ENCODE measurements around the gene MYL10. TPM values are rescaled to one million over a fixed set of nuclear protein-coding genes. Genes with fewer than 3 reads are reported as not detected.
"Not testable (repeated sequence)": the region's sequence is repeated elsewhere in the genome, so short reads cannot be mapped to it uniquely, and the experiment has no call there.

Gene MYL10
- total RNA-seq, 1 donor from 2014 or later = not detected

DNA sequence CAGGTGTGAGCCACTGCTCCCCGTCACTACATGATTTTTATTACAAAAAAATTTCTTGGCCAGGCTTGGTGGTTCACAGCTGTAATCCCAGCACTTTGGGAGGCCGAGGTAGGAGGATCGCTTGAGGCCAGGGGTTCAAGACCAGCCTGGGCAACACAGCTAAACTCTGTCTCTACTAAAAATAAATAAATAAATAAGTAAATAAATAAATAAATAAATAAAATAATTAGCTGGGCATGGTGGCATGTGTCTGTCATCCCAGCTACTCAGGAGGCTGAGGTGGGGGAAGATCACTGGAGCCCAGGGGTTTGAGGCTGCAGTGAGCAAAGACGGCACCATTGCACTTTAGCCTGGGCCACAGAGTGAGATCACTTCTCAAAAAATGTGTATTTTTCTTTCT is 10.0 kb upstream of the MYL10 start:
- H3K4me1 Mint-ChIP-seq (ENCODE audit: low read depth); H3K4me3 Mint-ChIP-seq; H3K9me3 Mint-ChIP-seq; intact Hi-C loops (cut with micrococcal nuclease); H3K36me3 Mint-ChIP-seq (ENCODE audit: low read depth); H3K27ac Mint-ChIP-seq; H3K27me3 Mint-ChIP-seq (ENCODE audit: insufficient read depth); DNase-seq (ENCODE audit: low spot score): not testable (repeated sequence)

DNA sequence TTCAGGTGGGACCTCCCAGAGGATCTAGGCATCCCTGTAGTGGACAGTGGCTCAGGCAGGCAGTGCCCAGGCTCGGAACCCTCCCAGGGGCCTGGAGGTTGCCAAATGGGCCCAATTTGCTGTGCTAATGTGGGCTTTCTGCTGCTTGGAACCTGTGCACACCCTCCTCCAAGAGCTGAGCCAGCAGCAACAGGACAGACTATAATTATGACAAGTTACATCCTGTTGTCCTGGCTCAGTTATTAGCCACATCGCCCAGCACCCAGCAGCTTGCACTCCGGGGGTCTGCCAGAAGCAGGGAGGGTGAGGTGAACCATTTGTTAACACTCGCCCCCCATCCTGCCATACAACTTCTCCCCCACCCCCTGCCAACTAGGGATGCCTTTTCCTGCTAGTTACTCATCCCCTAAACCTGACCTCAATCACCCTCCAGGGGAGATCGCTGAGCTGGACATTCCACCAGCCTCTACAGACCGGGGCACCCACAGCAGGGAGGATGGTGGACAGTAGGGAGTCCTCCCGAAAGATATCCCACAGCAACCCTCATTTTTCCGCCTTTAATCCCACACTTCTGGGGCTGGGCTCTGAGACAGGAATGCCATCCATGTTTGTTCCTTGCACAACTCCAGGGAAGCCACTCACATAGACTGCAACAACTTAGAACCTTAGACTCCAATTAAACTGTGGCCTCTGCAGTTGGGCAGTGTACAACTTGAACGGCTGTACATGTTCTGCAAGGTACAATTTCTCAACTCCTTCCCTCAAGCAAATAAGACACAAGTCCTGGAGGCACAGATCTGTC is 7.9 kb upstream of the MYL10 start:
- Mint-ChIP-seq H3K27me3 (ENCODE audit: insufficient read depth) (no peaks in the 10 kb centered on the region), H3K36me3 (ENCODE audit: low read depth) (no peaks in the 10 kb centered on the region), H3K9me3 (no peaks in the 10 kb centered on the region), H3K4me3 (no peak overlapping the region), H3K4me1 (ENCODE audit: low read depth) (no peaks in the 10 kb centered on the region), H3K27ac (no peak overlapping the region)
- intact Hi-C loops (cut with micrococcal nuclease) = no loop called here
- no peak for DNase-seq (ENCODE audit: low spot score)

DNA sequence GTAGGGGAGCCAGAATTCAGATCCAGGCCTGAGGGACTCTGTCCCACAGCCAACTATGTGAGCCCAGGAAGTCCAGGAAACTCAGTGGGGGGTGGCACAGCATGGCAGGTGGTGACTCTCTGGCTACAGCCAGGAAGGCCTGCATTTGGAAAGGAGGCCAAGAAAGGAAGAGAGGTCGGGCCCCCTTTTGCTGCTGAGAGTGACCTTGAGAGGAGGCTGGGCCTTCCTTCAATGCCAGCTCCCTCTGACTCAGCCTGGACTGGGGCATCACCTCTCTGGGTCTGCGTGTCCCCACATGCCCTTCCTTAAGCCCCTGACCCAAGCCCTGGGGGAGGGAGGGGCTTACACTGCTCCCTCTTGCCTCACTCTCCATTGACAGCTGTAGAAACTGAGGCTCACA is 6.4 kb upstream of the MYL10 start:
- DNase-seq (ENCODE audit: low spot score) = no peak
- no peaks in the 10 kb centered on the region for H3K36me3 Mint-ChIP-seq (ENCODE audit: low read depth)
- intact Hi-C loops (cut with micrococcal nuclease) = no loop called here
- no peaks in the 10 kb centered on the region for H3K4me1 Mint-ChIP-seq (ENCODE audit: low read depth)
- no peaks in the 10 kb centered on the region for H3K27me3 Mint-ChIP-seq (ENCODE audit: insufficient read depth)
- no peaks in the 10 kb centered on the region for H3K9me3 Mint-ChIP-seq
- H3K27ac Mint-ChIP-seq = no peak overlapping the region
- no peak overlapping the region for H3K4me3 Mint-ChIP-seq

DNA sequence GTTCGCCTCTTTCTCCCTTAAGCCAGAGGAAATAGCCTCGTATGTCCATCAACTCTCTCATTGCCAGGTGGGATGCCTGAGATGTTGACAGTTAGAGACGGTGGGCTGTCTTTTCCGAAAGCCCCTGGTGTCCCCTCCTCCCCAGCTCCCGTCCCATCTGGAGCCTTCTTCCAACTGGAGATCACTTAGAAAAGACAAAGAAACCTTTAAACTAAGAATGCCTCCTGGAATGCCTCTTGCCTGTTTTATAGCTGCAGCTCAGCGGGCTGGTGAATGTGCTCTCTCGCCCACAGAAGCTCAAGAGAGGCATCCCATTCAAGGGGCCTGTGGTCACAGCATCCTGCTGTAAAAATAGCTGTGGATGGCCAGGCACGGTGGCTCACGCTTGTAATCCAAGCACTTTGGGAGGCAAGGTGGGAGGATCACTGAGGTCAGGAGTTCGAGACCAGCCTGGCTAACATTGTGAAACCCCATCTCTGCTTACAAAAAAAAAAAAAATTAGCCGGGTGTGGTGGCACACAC is 5.2 kb upstream of the MYL10 start:
- Mint-ChIP-seq H3K27me3 (ENCODE audit: insufficient read depth) (no peaks in the 10 kb centered on the region), H3K4me1 (ENCODE audit: low read depth) (no peaks in the 10 kb centered on the region), H3K9me3 (no peaks in the 10 kb centered on the region), H3K27ac (no peak overlapping the region), H3K4me3 (no peak overlapping the region), H3K36me3 (ENCODE audit: low read depth) (no peaks in the 10 kb centered on the region)
- DNase-seq (ENCODE audit: low spot score) = no peak
- intact Hi-C loops (cut with micrococcal nuclease) = no loop called here

DNA sequence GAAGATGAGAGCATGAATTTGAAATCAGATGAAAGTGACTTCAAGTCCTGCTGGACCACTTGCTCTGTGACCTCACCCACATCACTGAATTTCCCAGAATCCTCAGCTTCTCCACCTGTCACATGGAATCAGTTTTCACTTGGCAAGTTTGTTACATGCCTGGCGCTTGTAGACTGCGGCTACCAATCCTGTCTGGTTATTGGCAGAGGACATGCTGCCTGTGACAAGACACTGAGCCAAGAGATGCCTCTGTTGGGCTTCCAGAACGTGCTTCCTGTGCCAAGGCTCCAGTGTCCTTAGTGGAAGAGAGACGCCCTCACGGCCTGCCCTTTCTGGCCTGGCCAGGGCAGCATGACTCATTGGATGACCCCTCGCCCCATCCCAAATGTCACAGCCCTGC is 4.4 kb upstream of the MYL10 start:
- Mint-ChIP-seq H3K36me3 (ENCODE audit: low read depth) (no peaks in the 10 kb centered on the region), H3K9me3 (no peaks in the 10 kb centered on the region), H3K27ac (no peak overlapping the region), H3K4me1 (ENCODE audit: low read depth) (no peaks in the 10 kb centered on the region), H3K27me3 (ENCODE audit: insufficient read depth) (no peaks in the 10 kb centered on the region), H3K4me3 (no peak overlapping the region)
- intact Hi-C loops (cut with micrococcal nuclease) = no loop called here
- no peak for DNase-seq (ENCODE audit: low spot score)

DNA sequence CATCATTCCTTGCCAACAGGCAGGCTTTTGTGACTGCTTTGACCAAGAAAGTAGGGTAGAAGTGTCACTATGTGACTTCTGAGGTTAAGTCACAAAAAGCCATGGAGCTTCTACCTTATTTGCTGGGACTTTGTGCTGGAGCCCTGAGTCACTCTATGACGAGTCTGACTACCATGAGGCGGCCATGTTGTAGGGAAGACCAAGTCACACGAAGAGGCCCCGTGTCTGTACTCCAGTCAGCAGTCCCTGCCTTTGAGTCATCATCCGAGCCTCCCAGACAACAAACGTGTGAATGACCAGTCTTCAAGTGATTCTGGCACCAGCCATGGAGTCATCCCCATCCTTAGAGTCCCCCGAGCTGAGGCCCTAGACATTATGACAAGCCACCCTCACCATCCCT is 3.5 kb upstream of the MYL10 start:
- intact Hi-C loops (cut with micrococcal nuclease) = no loop called here
- Mint-ChIP-seq H3K27ac (no peak overlapping the region), H3K4me3 (no peak overlapping the region), H3K27me3 (ENCODE audit: insufficient read depth) (no peaks in the 10 kb centered on the region), H3K9me3 (no peaks in the 10 kb centered on the region), H3K36me3 (ENCODE audit: low read depth) (no peaks in the 10 kb centered on the region), H3K4me1 (ENCODE audit: low read depth) (no peaks in the 10 kb centered on the region)
- DNase-seq (ENCODE audit: low spot score) = no peak

DNA sequence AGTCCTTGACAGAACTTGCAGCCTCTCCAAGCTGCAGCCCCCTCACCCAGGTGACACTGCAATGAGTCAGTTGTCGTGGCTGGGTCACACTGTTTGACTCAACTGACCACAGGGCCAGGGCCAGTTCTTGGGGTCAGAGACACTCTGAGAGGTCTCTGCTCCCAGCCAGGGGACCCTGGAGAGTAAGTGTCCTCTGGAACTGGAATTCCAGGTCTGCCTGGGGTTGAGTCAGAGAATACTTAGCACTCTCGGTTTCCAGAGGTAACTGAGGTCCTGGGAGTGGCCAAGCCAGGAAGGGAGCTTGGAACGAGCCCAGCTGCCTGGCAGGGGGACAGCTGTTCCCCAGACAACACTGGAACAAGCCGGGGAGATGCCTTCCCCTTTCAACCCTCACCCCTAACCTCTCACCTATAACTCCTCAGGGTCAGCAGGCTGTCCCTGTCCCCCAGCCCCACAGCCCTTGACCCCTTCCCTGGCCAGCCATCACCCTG is 2.2 kb upstream of the MYL10 start:
- H3K36me3 Mint-ChIP-seq (ENCODE audit: low read depth) = no peaks in the 10 kb centered on the region
- no peaks in the 10 kb centered on the region for H3K4me1 Mint-ChIP-seq (ENCODE audit: low read depth)
- no peak overlapping the region for H3K4me3 Mint-ChIP-seq
- no peak for DNase-seq (ENCODE audit: low spot score)
- H3K27ac Mint-ChIP-seq = no peak overlapping the region
- intact Hi-C loops (cut with micrococcal nuclease) = no loop called here
- no peaks in the 10 kb centered on the region for H3K9me3 Mint-ChIP-seq
- no peaks in the 10 kb centered on the region for H3K27me3 Mint-ChIP-seq (ENCODE audit: insufficient read depth)

DNA sequence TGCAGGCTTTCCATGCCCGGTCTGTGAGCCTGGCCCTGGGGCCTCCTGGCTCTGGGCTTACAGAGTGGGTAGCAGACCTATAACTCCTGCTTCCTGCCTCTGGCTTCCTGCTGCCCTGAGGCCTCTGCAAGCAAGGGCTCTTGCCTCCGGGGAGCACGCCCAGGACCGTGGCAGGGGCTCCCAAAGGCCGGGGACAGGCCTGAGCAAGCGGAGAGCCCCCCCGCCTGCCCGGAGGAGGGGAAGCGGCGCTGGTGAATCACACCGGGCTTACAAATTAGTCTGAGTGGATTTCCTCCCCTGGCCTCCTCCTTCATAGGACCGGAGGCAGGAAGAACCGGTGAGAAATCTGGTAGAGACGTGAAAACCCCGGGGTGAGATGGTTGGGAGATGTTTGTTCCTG is 1.5 kb upstream of the MYL10 start:
- intact Hi-C loops (cut with micrococcal nuclease) = no loop called here
- H3K4me1 Mint-ChIP-seq (ENCODE audit: low read depth) = no peaks in the 10 kb centered on the region
- no peak for DNase-seq (ENCODE audit: low spot score)
- no peaks in the 10 kb centered on the region for H3K27me3 Mint-ChIP-seq (ENCODE audit: insufficient read depth)
- H3K4me3 Mint-ChIP-seq = no peak overlapping the region
- H3K27ac Mint-ChIP-seq = no peak overlapping the region
- H3K9me3 Mint-ChIP-seq = no peaks in the 10 kb centered on the region
- H3K36me3 Mint-ChIP-seq (ENCODE audit: low read depth) = no peaks in the 10 kb centered on the region

DNA sequence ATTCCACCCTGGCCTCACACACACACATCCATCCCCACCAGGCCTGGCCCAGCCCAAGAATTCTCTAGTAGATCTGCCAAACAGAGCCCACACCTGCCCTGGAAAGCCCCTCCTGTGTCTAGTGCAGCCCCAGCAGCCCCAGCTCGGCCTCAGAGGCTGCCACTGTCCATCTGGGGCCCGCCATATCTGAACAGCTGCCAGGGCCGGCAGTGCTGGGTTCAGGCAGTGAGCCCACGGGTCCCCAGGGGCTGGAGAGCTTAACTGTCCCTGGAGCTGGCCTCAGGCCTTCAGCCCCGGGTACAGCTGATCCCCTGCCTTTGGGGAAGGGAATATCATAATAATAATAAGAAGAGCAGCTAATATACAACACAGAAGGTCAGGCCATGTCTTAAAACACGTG is 574 bp downstream of the MYL10 start:
- Mint-ChIP-seq H3K4me1 (ENCODE audit: low read depth) (no peaks in the 10 kb centered on the region), H3K36me3 (ENCODE audit: low read depth) (no peaks in the 10 kb centered on the region), H3K27me3 (ENCODE audit: insufficient read depth) (peaks cover 3% of the 10 kb centered on the region), H3K27ac (no peak overlapping the region), H3K4me3 (no peak overlapping the region), H3K9me3 (no peaks in the 10 kb centered on the region)
- no peak for DNase-seq (ENCODE audit: low spot score)
- intact Hi-C loops (cut with micrococcal nuclease) = no loop called here

DNA sequence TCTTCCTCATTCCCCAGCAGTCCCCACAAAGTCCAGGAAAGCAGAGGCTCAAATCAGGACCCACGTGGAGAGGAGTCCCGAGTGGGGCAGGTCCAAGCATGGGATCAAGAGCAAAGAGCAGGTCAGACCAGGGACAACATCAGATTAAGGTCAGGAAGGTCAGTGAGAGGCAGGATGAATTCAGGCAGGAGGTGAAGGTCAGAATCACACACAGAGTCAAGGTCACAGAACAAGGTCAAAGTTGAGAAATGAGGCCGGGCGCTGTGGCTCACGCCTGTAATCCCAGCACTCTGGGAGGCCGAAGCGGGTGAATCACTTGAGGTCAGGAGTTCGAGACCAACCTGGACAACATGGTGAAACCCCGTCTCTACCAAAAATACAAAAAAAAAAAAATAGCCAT is 2.3 kb downstream of the MYL10 start:
- H3K27me3 Mint-ChIP-seq (ENCODE audit: insufficient read depth) = peaks cover 3% of the 10 kb centered on the region
- H3K9me3 Mint-ChIP-seq = no peaks in the 10 kb centered on the region
- no peak for DNase-seq (ENCODE audit: low spot score)
- H3K36me3 Mint-ChIP-seq (ENCODE audit: low read depth) = no peaks in the 10 kb centered on the region
- H3K4me1 Mint-ChIP-seq (ENCODE audit: low read depth) = no peaks in the 10 kb centered on the region
- intact Hi-C loops (cut with micrococcal nuclease) = no loop called here
- H3K4me3 Mint-ChIP-seq = no peak overlapping the region
- no peak overlapping the region for H3K27ac Mint-ChIP-seq

DNA sequence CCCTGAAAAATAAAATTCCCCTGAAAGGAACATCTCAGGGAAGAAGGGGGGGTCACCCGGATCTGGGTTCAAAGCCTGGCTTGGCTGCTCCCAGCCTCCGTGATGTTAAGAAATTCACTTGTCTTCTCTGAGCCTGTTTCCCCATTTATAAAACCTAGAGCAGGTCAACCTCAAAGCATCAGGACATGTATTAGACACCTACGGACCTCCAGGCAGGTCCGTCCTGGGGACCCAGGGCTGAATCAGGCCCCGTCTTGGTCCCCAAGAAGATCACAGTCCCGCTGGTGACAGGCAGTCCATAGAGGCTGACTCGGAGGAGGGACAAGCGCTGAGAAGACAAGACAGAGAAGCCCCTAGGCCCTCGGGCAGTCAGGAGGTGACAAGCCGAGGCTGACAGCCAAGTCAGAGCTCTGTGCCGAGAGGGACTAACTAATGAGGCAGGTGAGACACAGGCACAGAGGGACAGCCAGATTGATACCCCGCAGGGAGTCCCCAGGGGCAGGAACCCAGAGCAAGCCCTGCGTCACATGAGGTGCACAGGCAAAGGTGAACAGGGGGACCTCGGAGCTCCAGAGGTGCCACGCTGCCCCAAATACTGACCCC is 2.9 kb downstream of the MYL10 start:
- H3K9me3 Mint-ChIP-seq = no peaks in the 10 kb centered on the region
- no peaks in the 10 kb centered on the region for H3K36me3 Mint-ChIP-seq (ENCODE audit: low read depth)
- H3K27me3 Mint-ChIP-seq (ENCODE audit: insufficient read depth) = peaks cover 3% of the 10 kb centered on the region
- no peak overlapping the region for H3K4me3 Mint-ChIP-seq
- no peak for DNase-seq (ENCODE audit: low spot score)
- intact Hi-C loops (cut with micrococcal nuclease) = no loop called here
- H3K27ac Mint-ChIP-seq = no peak overlapping the region
- no peaks in the 10 kb centered on the region for H3K4me1 Mint-ChIP-seq (ENCODE audit: low read depth)

DNA sequence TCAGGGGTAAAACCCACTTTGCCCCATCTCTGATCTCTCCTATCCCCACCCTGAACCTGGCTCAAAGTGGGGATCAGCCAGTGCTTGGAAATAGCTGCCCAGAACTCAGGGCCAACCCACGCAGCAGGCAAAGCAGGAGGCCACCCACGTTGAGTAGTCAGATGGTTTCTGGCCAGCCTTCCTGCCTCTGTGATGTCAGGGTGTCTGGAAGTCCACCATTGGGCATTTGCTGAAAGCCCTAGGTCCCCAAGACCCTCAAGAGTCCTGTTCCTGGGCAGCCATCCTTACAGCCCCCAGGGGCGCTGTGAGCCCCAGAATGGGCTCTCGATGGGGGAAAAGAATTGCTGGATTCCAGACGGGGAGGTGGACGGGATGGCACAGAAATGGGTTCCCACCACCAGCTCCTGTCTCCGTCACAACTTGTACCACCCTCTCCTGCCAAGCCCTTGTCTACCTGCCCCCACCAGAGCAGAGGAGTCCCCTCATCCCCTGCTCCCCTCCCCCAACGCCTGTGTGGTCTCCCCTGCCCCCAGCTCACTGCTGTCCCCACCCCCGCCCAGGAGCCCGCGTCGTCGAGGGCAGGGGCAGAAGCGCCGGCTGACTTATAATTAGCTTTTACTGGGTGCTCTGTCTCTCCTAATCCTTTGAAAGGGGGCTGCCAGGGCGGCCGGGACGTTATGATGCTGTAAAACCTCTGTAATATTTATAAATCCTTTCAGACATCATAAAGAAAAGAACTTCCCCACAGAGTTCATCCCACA is 3.9 kb downstream of the MYL10 start:
- no peak overlapping the region for H3K27ac Mint-ChIP-seq
- H3K4me3 Mint-ChIP-seq = no peak overlapping the region
- DNase-seq (ENCODE audit: low spot score) = no peak
- intact Hi-C loops (cut with micrococcal nuclease) = no loop called here
- H3K27me3 Mint-ChIP-seq (ENCODE audit: insufficient read depth) = peaks cover 3% of the 10 kb centered on the region
- H3K9me3 Mint-ChIP-seq = no peaks in the 10 kb centered on the region
- no peaks in the 10 kb centered on the region for H3K36me3 Mint-ChIP-seq (ENCODE audit: low read depth)
- no peaks in the 10 kb centered on the region for H3K4me1 Mint-ChIP-seq (ENCODE audit: low read depth)
